Lung (tissue), 12 donors: ENCODE data around the gene FOXN3. TPM values are rescaled to one million over a fixed set of nuclear protein-coding genes. Genes with fewer than 3 reads are reported as not detected.

ENCODE experiments used
- ATAC-seq: fragments of 200-7000 bp; cut with Tn5 transposase; one replicate; pipeline ENCODE4 v1.9.1; 2020; ENCODE audit warnings: moderate number of reproducible peaks; ENCODE audit not compliant: insufficient read depth, low FRiP score
- DNase-seq, 3 donors: peaks; one replicate each; pipeline ENCODE4 v3.0.0-alpha.2; 2013 to 2017
- H3K27ac ChIP-seq, 2 donors: one replicate each; pipeline ENCODE4 v1.5.1; 2013; ENCODE audit warnings: mild to moderate bottlenecking in 2 of 2, moderate library complexity in 2 of 2, control low read depth in 1 of 2, inconsistent platforms in 1 of 2, low read depth in 1 of 2, low read length in 1 of 2
- H3K27me3 ChIP-seq, 3 donors: one replicate each; pipeline ENCODE4 v1.5.1; 2013; ENCODE audit warnings: low read length in 2 of 3; ENCODE audit not compliant: control insufficient read depth in 3 of 3, insufficient read depth in 3 of 3
- H3K36me3 ChIP-seq, 4 donors: one replicate each; pipeline ENCODE4 v1.5.1; 2013; ENCODE audit warnings: low read length in 4 of 4, mild to moderate bottlenecking in 1 of 4, moderate library complexity in 1 of 4; ENCODE audit not compliant: control insufficient read depth in 4 of 4, insufficient read depth in 4 of 4
- H3K4me1 ChIP-seq, 5 donors: one replicate each; pipeline ENCODE4 v1.5.1; 2013; ENCODE audit warnings: low read length in 5 of 5, mild to moderate bottlenecking in 2 of 5, moderate library complexity in 1 of 5; ENCODE audit not compliant: control insufficient read depth in 5 of 5, insufficient read depth in 5 of 5
- H3K4me3 ChIP-seq: one replicate; pipeline ENCODE4 v1.5.1; 2013; ENCODE audit warnings: mild to moderate bottlenecking, control low read depth, moderate library complexity
- H3K9ac ChIP-seq, 2 donors: one replicate each; pipeline ENCODE4 v1.5.1; 2013; ENCODE audit warnings: low read length in 2 of 2, control low read depth in 1 of 2; ENCODE audit not compliant: insufficient read depth in 1 of 2
- H3K9me3 ChIP-seq, 4 donors: one replicate each; pipeline ENCODE4 v1.5.1; 2013; ENCODE audit warnings: low read length in 3 of 4, mild to moderate bottlenecking in 1 of 4, moderate library complexity in 1 of 4; ENCODE audit not compliant: control insufficient read depth in 4 of 4, insufficient read depth in 3 of 4
- WGBS, 2 donors: extraction: QIAGEN DNeasy Blood & Tissue Kit; methylation state at CpG; one replicate each; pipeline ENCODE4 v1.1.7; 2013; 5-methylcytosine and 5-hydroxymethylcytosine counted together
- polyA plus RNA-seq, 2 donors: library from polyadenylated mRNA; stranded (reverse); fragments of 200-250 nt; gene quantifications; one replicate each; pipeline ENCODE4 v1.2.1, GENCODE V29; 2013
- total RNA-seq, 2 donors: library from RNA; depleted of rRNA in 1 of 2; stranded (reverse); fragments of >200 nt in 1 of 2; gene quantifications; one replicate each; pipeline ENCODE4 v1.2.1, GENCODE V29; 2014 to 2021
- TF ChIP-seq, protein P1 (sequence below): IDR thresholded peaks from 2 replicates; pipeline ENCODE4 v1.5.1; 2012; ENCODE audit warnings: mild to moderate bottlenecking; ENCODE audit errors: control extremely low read depth, extremely low read depth
- donor health status: control.
- donor health status: control.
- donor health status: Bipolar disorder and iron deficiency.
- donor health status: healthy.
- donor health status: DM: yes; HTN: yes; CAD: no.

Gene FOXN3
- total and polyA plus RNA-seq, 4 donors, result 12.7 to 69.7 (median 34.9) TPM

DNA sequence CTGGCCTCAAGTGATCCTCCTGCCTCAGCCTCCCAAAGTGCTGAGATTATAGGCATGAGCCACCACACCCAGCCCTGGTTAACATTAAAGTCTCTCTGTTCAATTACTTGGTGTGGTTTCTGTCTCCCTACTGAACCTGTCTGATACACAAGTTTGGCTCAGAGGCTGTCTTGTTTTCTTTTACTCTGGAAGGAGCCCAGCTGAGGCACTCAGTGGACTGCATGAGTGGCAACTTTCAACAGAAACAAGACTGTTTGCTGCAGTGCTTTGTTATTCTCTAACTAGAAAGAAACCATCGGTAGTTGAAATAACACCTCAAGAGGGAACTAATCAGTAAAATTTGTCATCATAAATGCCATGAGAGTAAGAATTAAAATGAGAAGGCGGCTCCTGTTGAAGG is 238.7 kb downstream of the FOXN3 start:
- H3K27me3 ChIP-seq, result no peaks in the 10 kb centered on the region
- ATAC-seq, result no peak
- TF ChIP-seq, protein P1, sequence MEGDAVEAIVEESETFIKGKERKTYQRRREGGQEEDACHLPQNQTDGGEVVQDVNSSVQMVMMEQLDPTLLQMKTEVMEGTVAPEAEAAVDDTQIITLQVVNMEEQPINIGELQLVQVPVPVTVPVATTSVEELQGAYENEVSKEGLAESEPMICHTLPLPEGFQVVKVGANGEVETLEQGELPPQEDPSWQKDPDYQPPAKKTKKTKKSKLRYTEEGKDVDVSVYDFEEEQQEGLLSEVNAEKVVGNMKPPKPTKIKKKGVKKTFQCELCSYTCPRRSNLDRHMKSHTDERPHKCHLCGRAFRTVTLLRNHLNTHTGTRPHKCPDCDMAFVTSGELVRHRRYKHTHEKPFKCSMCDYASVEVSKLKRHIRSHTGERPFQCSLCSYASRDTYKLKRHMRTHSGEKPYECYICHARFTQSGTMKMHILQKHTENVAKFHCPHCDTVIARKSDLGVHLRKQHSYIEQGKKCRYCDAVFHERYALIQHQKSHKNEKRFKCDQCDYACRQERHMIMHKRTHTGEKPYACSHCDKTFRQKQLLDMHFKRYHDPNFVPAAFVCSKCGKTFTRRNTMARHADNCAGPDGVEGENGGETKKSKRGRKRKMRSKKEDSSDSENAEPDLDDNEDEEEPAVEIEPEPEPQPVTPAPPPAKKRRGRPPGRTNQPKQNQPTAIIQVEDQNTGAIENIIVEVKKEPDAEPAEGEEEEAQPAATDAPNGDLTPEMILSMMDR, result no peak
- H3K27ac ChIP-seq, result no peak overlapping the region
- peaks cover 0 to 20% (median 11%) of the 10 kb centered on the region in 5 donors for H3K4me1 ChIP-seq
- DNase-seq, result no peak
- WGBS, 2 donors, result 80 to 89% methylated on average over 2 of the region's 2 CpGs
- H3K9ac ChIP-seq, result no peak overlapping the region
- H3K4me3 ChIP-seq, result no peak overlapping the region
- H3K9me3 ChIP-seq, result no peaks in the 10 kb centered on the region
- peaks cover 0 to 9% (median 3%) of the 10 kb centered on the region in 4 donors for H3K36me3 ChIP-seq

DNA sequence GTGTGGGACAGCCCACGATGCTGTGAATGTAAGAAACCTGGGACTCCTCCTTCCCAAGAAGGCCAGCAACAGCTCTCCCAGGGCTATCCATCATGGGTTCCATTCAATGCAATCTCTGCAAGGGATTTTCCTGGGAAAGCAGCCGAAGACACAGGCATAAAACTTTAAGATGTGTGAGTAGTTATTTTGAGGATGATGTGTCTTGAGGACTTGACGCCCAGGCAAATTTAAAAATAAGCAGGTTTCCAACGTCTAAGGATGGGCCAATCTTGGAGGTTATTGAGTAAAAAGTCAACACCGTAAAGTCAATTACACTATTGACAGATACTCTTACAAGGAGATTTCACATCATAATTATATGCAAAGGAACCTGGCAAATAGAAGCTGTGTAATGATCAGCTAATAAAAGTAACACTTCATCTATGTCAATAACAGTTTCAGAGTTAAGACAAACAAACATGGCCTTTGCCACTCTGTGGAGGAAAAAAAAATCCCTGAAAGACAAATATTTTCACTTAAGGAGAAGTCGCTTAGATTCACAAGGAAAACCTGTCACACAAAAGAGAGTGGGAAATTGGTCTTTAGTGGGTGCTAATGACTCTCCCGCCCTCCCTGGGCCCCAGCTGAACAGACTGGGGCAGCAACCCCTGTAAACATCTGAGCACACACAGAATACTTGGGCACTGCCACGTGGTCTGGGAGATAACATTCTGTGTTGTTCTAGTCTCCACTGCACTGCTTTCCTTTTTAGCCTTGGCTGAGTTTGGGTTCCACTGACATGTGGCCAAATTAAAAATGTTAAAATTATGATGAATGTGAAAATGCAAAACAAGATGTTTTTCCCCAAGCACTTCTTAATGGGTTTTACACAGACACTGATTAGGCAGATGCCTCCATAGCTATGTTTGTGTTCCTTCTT is 240.9 kb downstream of the FOXN3 start:
- ATAC-seq (no peak), DNase-seq (peak; percentile 78 to 89 (median 84))
- Histone ChIP-seq H3K4me3 (no peak overlapping the region), H3K9ac (no peak overlapping the region), H3K4me1 (peaks cover 0 to 20% (median 11%) of the 10 kb centered on the region in 5 donors), H3K27me3 (no peaks in the 10 kb centered on the region), H3K27ac (no peak overlapping the region), H3K9me3 (peaks cover 0 to 5% (median under 1%) of the 10 kb centered on the region in 4 donors), H3K36me3 (peaks cover 3 to 9% (median 6%) of the 10 kb centered on the region in 4 donors)
- 48 to 72% methylated on average over 8 of the region's 8 CpGs for WGBS, 2 donors
- TF ChIP-seq, protein P1, result no peak

DNA sequence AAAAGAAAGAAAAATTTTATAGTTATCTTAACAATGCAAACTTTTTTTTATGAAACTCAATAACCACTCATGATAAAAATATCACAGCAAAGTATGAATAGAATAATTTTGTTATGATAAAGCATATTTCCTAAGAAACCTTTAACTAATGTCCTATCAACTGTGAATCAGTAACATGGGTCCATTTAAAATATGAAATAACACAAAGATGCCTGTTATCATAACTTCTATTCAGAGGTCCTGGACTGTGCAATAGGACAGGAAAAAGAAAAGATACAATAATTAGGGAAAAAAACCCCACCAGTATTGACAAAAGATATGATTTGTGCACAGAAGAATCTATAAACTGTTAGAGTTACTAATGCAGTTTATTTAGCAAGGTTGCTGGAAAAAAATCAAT is 245.4 kb downstream of the FOXN3 start:
- DNase-seq, result peak in 1 of 3 donors; percentile 14

More for the DNA sequence above, 245.4 kb downstream of the FOXN3 start:
- TF ChIP-seq, protein P1, result no peak
- H3K27ac ChIP-seq, result no peak overlapping the region
- peaks cover 0 to 14% (median 7%) of the 10 kb centered on the region in 5 donors for H3K4me1 ChIP-seq
- H3K27me3 ChIP-seq, result no peaks in the 10 kb centered on the region
- peaks cover 0 to 5% (median under 1%) of the 10 kb centered on the region in 4 donors for H3K9me3 ChIP-seq
- no peak for ATAC-seq
- no peak overlapping the region for H3K4me3 ChIP-seq
- no peak overlapping the region for H3K9ac ChIP-seq
- H3K36me3 ChIP-seq, result peaks cover 3 to 9% (median 6%) of the 10 kb centered on the region in 4 donors
